Skeletal muscle tissue (tissue), 4 donors: ENCODE results near the gene MRPS23. TPM values are rescaled to one million over a fixed set of nuclear protein-coding genes. Genes with fewer than 3 reads are reported as not detected.

Source experiments
- H3K27ac ChIP-seq: one replicate; pipeline ENCODE4 v1.7.0; 2013; ENCODE audit warnings: mild to moderate bottlenecking, low read depth, low read length, inconsistent platforms
- H3K27me3 ChIP-seq, 3 donors: one replicate each; pipeline ENCODE4 v1.7.0; 2013; ENCODE audit warnings: low read length in 3 of 3; ENCODE audit not compliant: control insufficient read depth in 3 of 3, insufficient read depth in 3 of 3
- H3K36me3 ChIP-seq, 3 donors: one replicate each; pipeline ENCODE4 v1.7.0; 2013; ENCODE audit warnings: low read length in 3 of 3; ENCODE audit not compliant: control insufficient read depth in 3 of 3, insufficient read depth in 3 of 3
- H3K4me1 ChIP-seq, 3 donors: one replicate each; pipeline ENCODE4 v1.7.0; 2013; ENCODE audit warnings: low read length in 3 of 3, mild to moderate bottlenecking in 3 of 3; ENCODE audit not compliant: control insufficient read depth in 3 of 3, insufficient read depth in 3 of 3
- H3K4me3 ChIP-seq, 3 donors: one replicate each; pipeline ENCODE4 v1.7.0; 2013; ENCODE audit warnings: low read length in 3 of 3
- H3K9ac ChIP-seq, 3 donors: one replicate each; pipeline ENCODE4 v1.7.0; 2013; ENCODE audit warnings: low read length in 3 of 3, mild to moderate bottlenecking in 3 of 3, moderate library complexity in 2 of 3, low read depth in 1 of 3
- H3K9me3 ChIP-seq, 3 donors: one replicate each; pipeline ENCODE4 v1.7.0; 2013; ENCODE audit warnings: low read length in 3 of 3; ENCODE audit not compliant: control insufficient read depth in 3 of 3
- total RNA-seq: library from RNA; depleted of rRNA; stranded (reverse); fragments of >200 nt; gene quantifications from one replicate; pipeline ENCODE4 v1.2.3, GENCODE V29; 2014
- donor health status: Osteomylitis.

MRPS23 gene
- total RNA-seq, 1 donor from 2014 or later, result 10.4 TPM

DNA sequence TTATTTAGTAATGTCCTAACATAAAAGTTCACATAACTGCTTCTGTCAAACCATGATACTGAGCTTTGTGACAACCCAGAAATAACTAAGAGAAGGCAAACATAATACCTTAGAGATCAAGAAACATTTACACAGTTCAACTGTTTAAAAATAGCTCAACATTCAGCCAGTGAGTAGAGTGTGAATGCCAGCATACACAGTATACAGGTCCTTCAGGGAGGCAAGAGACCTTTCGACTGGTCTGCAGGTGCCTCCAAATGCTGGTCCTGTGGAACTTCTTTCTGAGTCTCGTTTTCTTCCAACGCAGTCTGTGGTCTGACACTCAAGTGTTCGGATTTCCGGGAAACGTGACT is 10.3 kb downstream of the MRPS23 start:
- peak overlapping the region in 2 of 3 donors; percentile 6 to 54 for H3K4me3 ChIP-seq
- H3K27ac ChIP-seq, result peak overlapping the region; percentile 84
- peak overlapping the region; percentile 18 to 70 (median 34) for H3K9ac ChIP-seq
- H3K36me3 ChIP-seq, result peaks cover 0 to 13% (median 10%) of the 10 kb centered on the region in 3 donors
- peaks cover 16 to 55% (median 22%) of the 10 kb centered on the region in 3 donors for H3K4me1 ChIP-seq
- no peaks in the 10 kb centered on the region for H3K27me3 ChIP-seq
- no peaks in the 10 kb centered on the region for H3K9me3 ChIP-seq

DNA sequence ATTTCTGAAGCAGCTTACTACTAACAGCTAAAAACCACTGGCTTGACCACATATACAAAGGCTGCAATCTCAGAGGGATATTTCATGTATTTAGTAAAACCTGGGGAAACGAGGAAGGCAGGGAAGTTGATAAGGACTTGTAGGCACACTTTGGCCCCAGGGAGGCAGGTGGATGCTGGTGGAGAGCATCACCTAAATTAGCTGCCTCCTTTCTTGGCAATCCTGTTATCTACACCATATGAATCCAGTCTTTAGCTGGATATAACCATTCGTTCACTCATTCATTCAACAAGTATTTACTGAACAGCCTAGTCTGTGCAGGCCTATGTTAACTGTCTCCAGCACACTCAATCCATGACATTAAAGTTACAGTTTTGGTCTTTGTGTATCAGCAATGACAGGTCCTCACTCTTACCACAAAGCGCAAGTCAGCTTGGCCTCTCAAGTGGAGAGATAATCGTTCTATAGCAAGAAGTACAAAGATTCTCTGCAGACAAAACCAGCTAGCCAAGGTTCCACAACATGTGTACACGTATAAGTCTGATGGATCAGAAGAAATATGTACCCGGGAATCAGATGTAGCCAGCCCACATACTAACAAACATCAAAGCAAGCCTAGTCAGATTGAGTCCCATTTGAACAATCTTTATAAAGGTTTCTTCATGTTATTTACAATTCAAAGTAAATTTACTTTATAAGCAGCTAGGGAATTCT is 10.8 kb downstream of the MRPS23 start:
- H3K27ac ChIP-seq, result peak overlapping the region; percentile 84
- no peaks in the 10 kb centered on the region for H3K27me3 ChIP-seq
- H3K4me1 ChIP-seq, result peaks cover 19 to 61% (median 28%) of the 10 kb centered on the region in 3 donors

DNA sequence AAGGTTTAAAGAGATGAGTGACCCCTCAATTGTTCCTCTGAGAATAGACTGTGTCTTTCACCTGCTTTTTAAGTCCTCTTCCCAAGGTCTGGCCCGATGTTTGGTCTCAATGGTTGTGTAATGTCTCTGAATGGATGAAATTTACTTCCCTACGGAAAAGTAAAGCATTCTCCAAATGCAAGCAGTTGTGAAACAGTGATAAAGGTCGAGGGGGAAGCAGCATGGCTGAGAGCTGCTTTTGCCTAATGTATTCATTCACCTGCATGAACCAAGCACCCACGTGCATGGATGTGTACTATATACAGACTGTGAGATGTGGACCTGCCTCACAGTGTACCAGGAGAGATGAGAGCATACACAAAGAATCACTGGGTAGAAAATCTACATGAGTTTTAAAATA is 11.4 kb downstream of the MRPS23 start:
- Histone ChIP-seq H3K36me3 (peaks cover 0 to 13% (median 8%) of the 10 kb centered on the region in 3 donors), H3K27ac (peak overlapping the region; percentile 84), H3K4me3 (no peak overlapping the region), H3K4me1 (peaks cover 22 to 66% (median 33%) of the 10 kb centered on the region in 3 donors), H3K27me3 (no peaks in the 10 kb centered on the region), H3K9ac (peak overlapping the region in 1 of 3 donors; percentile 46), H3K9me3 (no peaks in the 10 kb centered on the region)

More for the DNA sequence above, 10.8 kb downstream of the MRPS23 start:
- peak overlapping the region; percentile 18 to 46 (median 34) for H3K9ac ChIP-seq
- peak overlapping the region in 1 of 3 donors; percentile 7 for H3K4me3 ChIP-seq
- no peaks in the 10 kb centered on the region for H3K9me3 ChIP-seq
- H3K36me3 ChIP-seq, result peaks cover 0 to 13% (median 10%) of the 10 kb centered on the region in 3 donors

DNA sequence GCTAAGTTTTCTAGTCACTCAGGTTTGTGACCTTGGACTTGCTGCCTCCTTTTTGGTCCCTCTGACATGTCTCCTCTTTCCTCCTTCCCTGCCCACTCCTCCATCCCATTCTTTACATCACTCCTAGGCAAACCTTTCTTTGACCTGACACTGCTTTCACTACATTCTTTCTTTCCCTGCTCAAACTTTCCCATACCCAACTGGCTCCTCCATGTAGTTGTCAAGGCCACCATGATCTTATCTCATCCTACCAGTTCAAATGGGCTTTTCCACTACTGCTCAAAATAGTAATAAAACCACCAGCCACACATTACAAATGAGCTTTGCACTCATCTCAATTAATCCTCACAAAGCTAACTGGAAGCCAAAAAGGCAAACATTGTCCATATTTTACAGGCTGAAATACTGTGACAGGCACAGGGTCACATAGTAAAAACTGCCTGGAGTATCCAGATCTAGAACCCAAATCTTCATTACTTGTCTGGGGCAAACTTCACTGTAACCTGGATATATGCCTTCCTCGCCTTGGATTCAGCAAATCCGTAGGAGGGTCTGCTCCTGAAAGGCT is 14.4 kb downstream of the MRPS23 start:
- Histone ChIP-seq H3K27ac (no peak overlapping the region), H3K27me3 (no peaks in the 10 kb centered on the region), H3K4me1 (peaks cover 29 to 66% (median 36%) of the 10 kb centered on the region in 3 donors), H3K9me3 (no peaks in the 10 kb centered on the region), H3K9ac (no peak overlapping the region), H3K4me3 (no peak overlapping the region), H3K36me3 (peaks cover 0 to 8% (median 0%) of the 10 kb centered on the region in 3 donors)

DNA sequence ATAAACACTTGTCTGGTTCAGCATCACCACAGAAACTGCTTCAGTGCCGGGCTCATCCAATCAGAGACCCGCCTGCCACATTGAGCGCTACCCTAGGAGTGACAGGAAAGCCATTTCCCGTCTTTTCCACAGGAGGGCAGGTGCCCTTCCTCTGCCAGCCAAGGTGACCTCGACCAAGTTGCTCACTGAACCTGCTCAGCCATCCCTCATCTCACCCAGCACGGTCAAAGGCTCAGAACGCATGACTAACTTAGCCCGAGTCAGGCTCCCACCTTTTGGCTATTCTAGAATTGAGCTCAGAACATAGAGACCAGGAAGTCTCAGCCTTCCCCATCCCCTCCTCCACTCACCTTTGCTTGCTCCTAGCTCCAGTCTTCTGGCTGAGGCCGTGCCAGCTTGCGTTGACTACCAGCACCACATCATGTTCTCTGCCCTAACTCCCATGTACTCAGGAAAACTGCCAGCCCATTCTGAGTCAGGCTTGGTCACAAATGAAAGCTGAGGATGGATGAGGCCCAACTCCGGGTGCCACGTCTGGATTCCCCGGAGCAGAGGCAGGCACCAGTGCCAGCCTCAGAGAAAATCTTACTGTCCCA is 15.6 kb downstream of the MRPS23 start:
- peak overlapping the region in 1 of 3 donors; percentile 37 for H3K4me3 ChIP-seq
- peak overlapping the region in 1 of 3 donors; percentile 7 for H3K9ac ChIP-seq
- H3K36me3 ChIP-seq, result peaks cover 0 to 6% (median 0%) of the 10 kb centered on the region in 3 donors
- H3K27me3 ChIP-seq, result no peaks in the 10 kb centered on the region
- no peaks in the 10 kb centered on the region for H3K9me3 ChIP-seq
- peak overlapping the region; percentile 11 for H3K27ac ChIP-seq
- H3K4me1 ChIP-seq, result peaks cover 27 to 58% (median 33%) of the 10 kb centered on the region in 3 donors

DNA sequence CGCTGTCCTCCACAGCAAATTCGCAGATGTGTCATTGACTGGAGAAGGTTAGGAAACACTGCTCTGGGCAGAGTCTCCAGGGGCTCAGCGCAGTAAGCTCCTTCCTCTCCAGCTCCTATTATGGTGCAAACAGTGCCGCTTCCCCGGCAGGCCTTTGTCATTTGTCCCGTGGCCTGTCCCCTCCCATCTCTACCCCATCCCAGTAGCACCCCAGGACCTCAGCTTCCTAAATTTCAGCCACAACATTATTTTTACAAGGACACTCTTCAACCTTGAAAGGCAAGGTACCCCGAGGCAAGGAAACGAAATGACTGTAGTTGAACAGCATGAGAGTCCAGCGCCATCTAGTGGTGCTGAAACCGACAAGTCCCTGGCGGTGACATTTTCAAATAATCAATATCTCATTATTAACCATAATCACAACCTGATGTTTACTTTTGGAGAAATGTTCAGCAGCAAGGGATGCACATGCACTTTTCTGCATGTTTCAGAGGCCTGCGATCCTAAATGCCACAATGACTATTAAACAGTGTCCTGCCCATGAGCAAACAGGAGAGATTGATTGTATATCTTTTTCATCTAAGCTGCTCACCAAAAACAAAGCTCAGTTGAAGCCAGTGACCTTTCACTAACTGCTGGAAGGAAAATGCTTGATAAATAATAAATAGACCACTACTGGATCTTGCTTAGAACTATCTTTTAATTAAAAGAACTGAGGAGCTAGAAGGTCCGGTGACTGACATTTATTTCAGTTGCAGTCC is 16.5 kb downstream of the MRPS23 start:
- Histone ChIP-seq H3K27ac (peak overlapping the region; percentile 72), H3K9ac (peak overlapping the region; percentile 54 to 83 (median 81)), H3K4me3 (peak overlapping the region; percentile 69 to 79 (median 74)), H3K4me1 (peaks cover 19 to 49% (median 25%) of the 10 kb centered on the region in 3 donors), H3K9me3 (no peaks in the 10 kb centered on the region), H3K36me3 (peaks cover 0 to under 1% (median 0%) of the 10 kb centered on the region in 3 donors), H3K27me3 (no peaks in the 10 kb centered on the region)

DNA sequence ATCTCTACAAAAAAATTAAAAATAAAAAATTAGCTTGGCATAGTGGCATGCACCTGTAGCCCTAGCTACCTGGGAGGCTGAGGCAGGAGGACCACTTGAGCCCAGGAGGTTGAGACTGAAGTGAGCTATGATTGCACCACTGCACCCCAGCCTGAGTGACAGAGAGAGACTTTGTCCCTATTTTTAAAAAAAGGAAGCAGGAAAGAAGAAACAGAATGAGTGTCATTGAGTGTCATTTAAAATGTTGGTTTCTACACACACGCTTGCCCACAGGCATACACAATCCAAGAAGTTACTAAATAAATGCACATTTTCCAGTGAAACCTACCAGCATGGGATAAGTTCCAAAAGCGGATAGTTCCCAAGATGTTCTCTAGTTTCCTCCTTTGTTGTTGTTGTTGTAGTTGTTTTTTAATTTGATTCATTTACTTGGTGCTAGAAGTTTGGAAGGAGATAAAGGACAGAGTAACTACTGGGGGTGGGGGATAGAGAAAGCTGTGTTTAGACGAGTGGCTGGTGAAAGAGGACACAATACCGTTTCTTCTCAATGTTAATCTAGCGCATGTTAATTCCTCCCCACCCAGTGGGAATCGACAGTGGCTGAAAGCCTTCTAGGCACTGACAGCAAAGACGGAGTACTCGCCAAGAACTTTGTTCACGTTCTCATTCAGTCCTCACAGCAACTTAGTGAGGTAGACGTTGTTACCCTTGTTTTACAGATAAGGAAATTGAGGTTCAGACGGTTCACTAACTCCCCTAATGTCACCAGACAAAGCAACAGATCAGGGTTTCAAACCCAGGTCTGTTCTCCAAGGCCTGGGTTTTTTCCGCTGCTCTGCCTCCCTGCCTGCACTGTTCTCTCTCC is 17.3 kb downstream of the MRPS23 start:
- H3K36me3 ChIP-seq, result no peaks in the 10 kb centered on the region
- H3K9me3 ChIP-seq, result no peaks in the 10 kb centered on the region
- H3K9ac ChIP-seq, result peak overlapping the region; percentile 54 to 83 (median 81)
- H3K27ac ChIP-seq, result peak overlapping the region; percentile 72
- H3K4me1 ChIP-seq, result peaks cover 16 to 43% (median 20%) of the 10 kb centered on the region in 3 donors
- H3K4me3 ChIP-seq, result peak overlapping the region; percentile 69 to 79 (median 74)
- H3K27me3 ChIP-seq, result no peaks in the 10 kb centered on the region

DNA sequence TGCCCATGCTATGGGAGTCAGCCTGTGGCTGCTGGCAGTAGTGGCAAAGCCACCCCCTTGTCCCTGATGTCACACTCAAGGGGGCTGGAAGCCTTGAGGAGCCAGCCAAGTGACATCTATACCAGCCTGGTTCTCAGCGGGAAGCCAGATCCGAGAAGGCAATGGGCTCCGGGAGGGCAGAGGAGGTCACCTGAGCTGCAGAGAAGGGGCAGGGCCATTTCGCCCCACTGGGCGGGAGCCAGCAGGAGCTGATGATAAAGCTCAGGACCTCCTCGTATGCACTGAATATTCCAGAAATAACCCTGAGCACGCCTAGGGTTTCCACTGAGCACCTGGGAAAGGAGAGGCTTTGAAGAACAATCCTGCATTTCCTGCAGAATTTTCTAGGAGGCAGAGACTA is 19.0 kb downstream of the MRPS23 start:
- Histone ChIP-seq H3K27me3 (no peaks in the 10 kb centered on the region), H3K36me3 (no peaks in the 10 kb centered on the region)

More for the DNA sequence above, 19.0 kb downstream of the MRPS23 start:
- no peaks in the 10 kb centered on the region for H3K9me3 ChIP-seq
- no peak overlapping the region for H3K9ac ChIP-seq
- H3K27ac ChIP-seq, result no peak overlapping the region
- peaks cover 16 to 36% (median 18%) of the 10 kb centered on the region in 3 donors for H3K4me1 ChIP-seq
- H3K4me3 ChIP-seq, result no peak overlapping the region
